GM18505 (cell line): ENCODE data around the gene SPHK2.
A peak's percentile ranks its signal among the peaks of the same experiment; 100 is the strongest.

Source experiments
- ATAC-seq: cut with Tn5 transposase; IDR thresholded peaks from one replicate; pipeline ENCODE4 v1.9.1; 2021; ENCODE audit not compliant: unreplicated experiment
- POLR2A ChIP-seq: IDR thresholded peaks from 4 replicates; pipeline ENCODE4 v1.6.1; 2011; ENCODE audit warnings: borderline replicate concordance; ENCODE audit not compliant: insufficient read depth, insufficient read length; ENCODE audit errors: extremely low read depth

SPHK2 gene

GRCh38 chr19:48613024-48613851 lies 6.1 kb upstream of the SPHK2 start:
- no peak for ATAC-seq
- TF ChIP-seq POLR2A = no peak

- ATAC-seq = no peak
These were observed 5.4 kb upstream of the SPHK2 start for GRCh38 chr19:48613852-48614435.

GRCh38 chr19:48614436-48615230 lies 4.7 kb upstream of the SPHK2 start, which contains the start of gene FAM83E:
Gene FAM83E (minus strand): TSS chr19:48615076. CDS start chr19:48613372, 1,704 bp downstream.
- no peak for ATAC-seq

More at GRCh38 chr19:48613852-48614435, 5.4 kb upstream of the SPHK2 start:
- TF ChIP-seq POLR2A = peak; percentile 61

GRCh38 chr19:48615231-48616040 lies 3.9 kb upstream of the SPHK2 start:
- no peak for TF ChIP-seq POLR2A
- no peak for ATAC-seq

More at GRCh38 chr19:48614436-48615230, 4.7 kb upstream of the SPHK2 start, which contains the start of gene FAM83E:
- TF ChIP-seq POLR2A = no peak

- TF ChIP-seq POLR2A = peak; percentile 15
- ATAC-seq = no peak
These were observed 3.3 kb upstream of the SPHK2 start for GRCh38 chr19:48616041-48616436.

GRCh38 chr19:48616491-48617056 lies 2.7 kb upstream of the SPHK2 start:
- TF ChIP-seq POLR2A = peak; percentile 19

GRCh38 chr19:48617146-48617937 lies 2.0 kb upstream of the SPHK2 start:
- no peak for TF ChIP-seq POLR2A
- no peak for ATAC-seq

More at GRCh38 chr19:48616491-48617056, 2.7 kb upstream of the SPHK2 start:
- ATAC-seq = no peak

GRCh38 chr19:48618278-48618915 lies 909 bp upstream of the SPHK2 start:
- no peak for TF ChIP-seq POLR2A
- no peak for ATAC-seq

- ATAC-seq = no peak
- TF ChIP-seq POLR2A = no peak
These were observed 633 bp downstream of the SPHK2 start for GRCh38 chr19:48619692-48620585.

GRCh38 chr19:48623556-48624066 lies 4.3 kb downstream of the SPHK2 start:
- no peak for TF ChIP-seq POLR2A
- no peak for ATAC-seq

GRCh38 chr19:48624067-48624594 lies 4.8 kb downstream of the SPHK2 start:
- no peak for TF ChIP-seq POLR2A
- ATAC-seq = peak; percentile 59
